ENCODE data around the gene PGLYRP4.
"Not testable (repeated sequence)": the region's sequence is repeated elsewhere in the genome, so short reads cannot be mapped to it uniquely, and the experiment has no call there.

PGLYRP4 gene

GRCh38 chr1:153336650-153337049, 12.0 kb downstream of the PGLYRP4 start:
- DNase-seq = no peak

GRCh38 chr1:153333902-153334301, 14.7 kb downstream of the PGLYRP4 start:
- no peak for DNase-seq

- DNase-seq = no peak
Observed at GRCh38 chr1:153324912-153325311, 23.7 kb downstream of the PGLYRP4 start.

- no peak for DNase-seq
Observed at GRCh38 chr1:153322568-153322967, 26.1 kb downstream of the PGLYRP4 start.

GRCh38 chr1:153318145-153318544, 30.5 kb downstream of the PGLYRP4 start:
- DNase-seq = not testable (repeated sequence)

- not testable (repeated sequence) for DNase-seq
Observed at GRCh38 chr1:153316013-153316412, 32.6 kb downstream of the PGLYRP4 start.

- DNase-seq = not testable (repeated sequence)
Observed at GRCh38 chr1:153314388-153314787, 34.3 kb downstream of the PGLYRP4 start.

- DNase-seq = no peak
Observed at GRCh38 chr1:153313288-153313687, 35.4 kb downstream of the PGLYRP4 start.

GRCh38 chr1:153312570-153313186, 36.0 kb downstream of the PGLYRP4 start, which contains the start of gene PGLYRP3:
TSS of gene PGLYRP3 (minus strand) at chr1:153312952. CDS start at chr1:153310665, 2,287 bp downstream.
- DNase-seq = no peak

- DNase-seq = no peak
Observed at GRCh38 chr1:153310526-153310925, 38.1 kb downstream of the PGLYRP4 start.

GRCh38 chr1:153309441-153309840, 39.2 kb downstream of the PGLYRP4 start:
- DNase-seq = no peak

GRCh38 chr1:153308540-153308939, 40.1 kb downstream of the PGLYRP4 start:
- no peak for DNase-seq

GRCh38 chr1:153307221-153307600, 41.4 kb downstream of the PGLYRP4 start:
- DNase-seq = no peak

GRCh38 chr1:153306303-153307220, 42.1 kb downstream of the PGLYRP4 start:
- DNase-seq = no peak

GRCh38 chr1:153305682-153306081, 43.0 kb downstream of the PGLYRP4 start:
- no peak for DNase-seq

- no peak for DNase-seq
Observed at GRCh38 chr1:153302308-153302707, 46.3 kb downstream of the PGLYRP4 start.

GRCh38 chr1:153293851-153294250, 54.8 kb downstream of the PGLYRP4 start:
- no peak for DNase-seq

GRCh38 chr1:153293480-153293775, 55.2 kb downstream of the PGLYRP4 start:
- no peak for DNase-seq

- DNase-seq = no peak
Observed at GRCh38 chr1:153292740-153293479, 55.7 kb downstream of the PGLYRP4 start.

- DNase-seq = no peak
Observed at GRCh38 chr1:153292185-153292584, 56.5 kb downstream of the PGLYRP4 start.

GRCh38 chr1:153291514-153291913, 57.1 kb downstream of the PGLYRP4 start:
- DNase-seq = no peak

GRCh38 chr1:153288634-153289275, 59.9 kb downstream of the PGLYRP4 start:
- no peak for DNase-seq
